ENCODE data around the gene TET1.
"Not testable (repeated sequence)": the region's sequence is repeated elsewhere in the genome, so short reads cannot be mapped to it uniquely, and the experiment has no call there.

- not testable (repeated sequence) for TF ChIP-seq POLR2A, CTCF, EP300 (IDR thresholded peaks at IDR 0.05)
Measured at GRCh38 chr10:68617691-68618090, 57.6 kb downstream of the TET1 start.
